ENCODE results near the gene SLAMF6.

Gene SLAMF6

GRCh38 chr1:160553778-160554177 lies 30.7 kb upstream of the SLAMF6 start:
- no peak overlapping the region for H2BK5ac ChIP-seq (ENCODE audit: low read length)
- no peak for DNase-seq (ENCODE audit: low spot score)
- no peak overlapping the region for H4K91ac ChIP-seq (ENCODE audit: low read depth, low read length, poor library complexity)
- H2BK12ac ChIP-seq (ENCODE audit: low read length), result no peak overlapping the region
- WGBS, 2 donors (ENCODE audit: extremely low coverage in 2 of 2, insufficient read length in 2 of 2, insufficient replicate concordance in 1 of 2), result no CpG with 5 or more reads among the region's 4 CpGs
- no peak overlapping the region for H4K8ac ChIP-seq (ENCODE audit: low read depth, low read length)
- no peak overlapping the region for H2BK15ac ChIP-seq (ENCODE audit: low read length)
- H3K4me3 ChIP-seq (ENCODE audit: low read length in 2 of 2), result no peak overlapping the region
- H2AK5ac ChIP-seq (ENCODE audit: low read depth, low read length), result no peak overlapping the region
- H3K4ac ChIP-seq (ENCODE audit: low read length), result no peak overlapping the region
- no peak overlapping the region for H3K23ac ChIP-seq (ENCODE audit: low read depth, low read length, poor library complexity)
- H3K9me3 ChIP-seq (replicated peaks in 1 of 2; ENCODE audit: control insufficient read depth in 2 of 2, insufficient read depth in 1 of 2, low read depth in 1 of 2, low read length in 2 of 2), result no peaks in the 10 kb centered on the region
- no peak overlapping the region for H3K9ac ChIP-seq (ENCODE audit: low read depth, low read length, poor library complexity)
- no peak overlapping the region for H2AFZ ChIP-seq (ENCODE audit: low read length)
- H3K4me2 ChIP-seq (ENCODE audit: insufficient read depth, low read length, poor library complexity, severe bottlenecking), result no peak overlapping the region
- no peaks in the 10 kb centered on the region for H3K4me1 ChIP-seq (ENCODE audit: control insufficient read depth in 2 of 2, insufficient read depth in 1 of 2, low read depth in 1 of 2, low read length in 2 of 2)
- no peak overlapping the region for H3K14ac ChIP-seq (ENCODE audit: low read length)
- H3K27me3 ChIP-seq (ENCODE audit: control insufficient read depth in 3 of 3, insufficient read depth in 3 of 3, low read depth in 1 of 3, low read length in 3 of 3), result no peaks in the 10 kb centered on the region
- H3K36me3 ChIP-seq (replicated peaks in 1 of 2; ENCODE audit: control insufficient read depth in 2 of 2, insufficient read depth in 2 of 2, low read length in 2 of 2), result no peaks in the 10 kb centered on the region
- no peak overlapping the region for H3K27ac ChIP-seq (replicated peaks; ENCODE audit: low read length)
- no peak overlapping the region for H2BK120ac ChIP-seq (ENCODE audit: low read depth, low read length)
- no peaks in the 10 kb centered on the region for H3K79me1 ChIP-seq (ENCODE audit: low read depth, low read length)
- H3K18ac ChIP-seq (ENCODE audit: low read length), result no peak overlapping the region

DNA sequence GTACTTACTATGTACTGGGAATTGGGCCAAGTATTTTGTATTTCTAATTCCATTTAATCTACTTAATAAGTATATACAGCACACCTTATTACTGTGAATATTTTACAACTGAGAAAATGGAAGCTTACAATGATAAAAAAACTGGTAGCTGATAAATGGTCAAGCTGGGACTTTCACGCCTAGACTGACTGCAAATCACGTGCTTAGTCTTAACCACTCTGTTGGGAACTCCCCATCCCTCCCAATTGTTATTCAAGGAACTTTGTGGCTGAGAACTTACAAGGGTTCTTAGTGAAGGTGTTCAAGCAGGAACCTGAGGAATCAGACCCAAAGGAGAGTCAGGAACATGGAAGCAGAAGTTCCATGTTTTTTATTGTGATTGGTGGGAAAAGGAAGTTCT lies 29.4 kb upstream of the SLAMF6 start:
- no peak overlapping the region for H4K8ac ChIP-seq (ENCODE audit: low read depth, low read length)
- WGBS, 2 donors (ENCODE audit: extremely low coverage in 2 of 2, insufficient read length in 2 of 2, insufficient replicate concordance in 1 of 2), result no CpG with 5 or more reads among the region's 2 CpGs
- H2AK5ac ChIP-seq (ENCODE audit: low read depth, low read length), result no peak overlapping the region
- no peak overlapping the region for H3K18ac ChIP-seq (ENCODE audit: low read length)
- no peak overlapping the region for H3K14ac ChIP-seq (ENCODE audit: low read length)
- no peak overlapping the region for H2BK15ac ChIP-seq (ENCODE audit: low read length)
- H2AFZ ChIP-seq (ENCODE audit: low read length), result no peak overlapping the region
- H3K23ac ChIP-seq (ENCODE audit: low read depth, low read length, poor library complexity), result no peak overlapping the region
- H3K4ac ChIP-seq (ENCODE audit: low read length), result no peak overlapping the region
- H3K9ac ChIP-seq (ENCODE audit: low read depth, low read length, poor library complexity), result no peak overlapping the region
- no peak overlapping the region for H2BK120ac ChIP-seq (ENCODE audit: low read depth, low read length)
- no peak overlapping the region for H2BK5ac ChIP-seq (ENCODE audit: low read length)
- H3K4me1 ChIP-seq (ENCODE audit: control insufficient read depth in 2 of 2, insufficient read depth in 1 of 2, low read depth in 1 of 2, low read length in 2 of 2), result no peaks in the 10 kb centered on the region
- no peak overlapping the region for H3K27ac ChIP-seq (replicated peaks; ENCODE audit: low read length)
- no peak overlapping the region for H3K4me3 ChIP-seq (ENCODE audit: low read length in 2 of 2)
- H3K79me1 ChIP-seq (ENCODE audit: low read depth, low read length), result no peaks in the 10 kb centered on the region
- H2BK12ac ChIP-seq (ENCODE audit: low read length), result no peak overlapping the region
- no peak overlapping the region for H4K91ac ChIP-seq (ENCODE audit: low read depth, low read length, poor library complexity)
- DNase-seq (ENCODE audit: low spot score), result no peak
- no peaks in the 10 kb centered on the region for H3K27me3 ChIP-seq (ENCODE audit: control insufficient read depth in 3 of 3, insufficient read depth in 3 of 3, low read depth in 1 of 3, low read length in 3 of 3)
- no peak overlapping the region for H3K4me2 ChIP-seq (ENCODE audit: insufficient read depth, low read length, poor library complexity, severe bottlenecking)
- H3K36me3 ChIP-seq (replicated peaks in 1 of 2; ENCODE audit: control insufficient read depth in 2 of 2, insufficient read depth in 2 of 2, low read length in 2 of 2), result no peaks in the 10 kb centered on the region
- H3K9me3 ChIP-seq (replicated peaks in 1 of 2; ENCODE audit: control insufficient read depth in 2 of 2, insufficient read depth in 1 of 2, low read depth in 1 of 2, low read length in 2 of 2), result no peaks in the 10 kb centered on the region

DNA sequence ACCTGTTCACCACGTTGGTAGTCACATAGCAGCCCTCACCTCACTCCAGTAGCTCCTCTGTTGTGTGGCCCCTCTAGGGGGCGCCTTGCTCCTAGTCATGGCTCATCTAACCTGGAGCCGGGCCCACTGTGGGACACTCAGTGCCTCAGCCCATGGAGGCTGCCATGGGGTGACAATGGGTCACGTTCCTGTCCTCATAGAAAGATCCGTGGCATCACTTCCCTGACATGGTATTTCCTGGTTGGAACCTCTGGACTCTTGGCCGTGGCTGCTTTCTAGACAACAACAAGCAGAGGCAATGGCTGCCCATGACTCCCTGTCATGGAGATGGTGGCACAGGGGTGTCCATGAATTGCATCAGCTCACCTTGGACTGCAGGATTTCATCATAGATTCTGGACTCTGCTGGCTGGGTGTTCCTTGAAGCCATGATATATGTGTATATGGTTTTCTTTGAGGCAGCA lies 27.5 kb upstream of the SLAMF6 start:
- no peaks in the 10 kb centered on the region for H3K9me3 ChIP-seq (replicated peaks in 1 of 2; ENCODE audit: control insufficient read depth in 2 of 2, insufficient read depth in 1 of 2, low read depth in 1 of 2, low read length in 2 of 2)
- no peaks in the 10 kb centered on the region for H3K27me3 ChIP-seq (ENCODE audit: control insufficient read depth in 3 of 3, insufficient read depth in 3 of 3, low read depth in 1 of 3, low read length in 3 of 3)
- no peaks in the 10 kb centered on the region for H3K36me3 ChIP-seq (replicated peaks in 1 of 2; ENCODE audit: control insufficient read depth in 2 of 2, insufficient read depth in 2 of 2, low read length in 2 of 2)
- no peak overlapping the region for H3K27ac ChIP-seq (replicated peaks; ENCODE audit: low read length)
- no peak overlapping the region for H3K4me3 ChIP-seq (ENCODE audit: low read length in 2 of 2)
- no peak overlapping the region for H2BK12ac ChIP-seq (ENCODE audit: low read length)
- no peak overlapping the region for H2BK120ac ChIP-seq (ENCODE audit: low read depth, low read length)
- no peak overlapping the region for H2AK5ac ChIP-seq (ENCODE audit: low read depth, low read length)
- no peaks in the 10 kb centered on the region for H3K4me1 ChIP-seq (ENCODE audit: control insufficient read depth in 2 of 2, insufficient read depth in 1 of 2, low read depth in 1 of 2, low read length in 2 of 2)
- peak overlapping the region; percentile 15 for H2BK5ac ChIP-seq (ENCODE audit: low read length)
- no peak overlapping the region for H4K8ac ChIP-seq (ENCODE audit: low read depth, low read length)
- H3K18ac ChIP-seq (ENCODE audit: low read length), result no peak overlapping the region
- H3K14ac ChIP-seq (ENCODE audit: low read length), result no peak overlapping the region
- WGBS, 2 donors (ENCODE audit: extremely low coverage in 2 of 2, insufficient read length in 2 of 2, insufficient replicate concordance in 1 of 2), result no CpG with 5 or more reads among the region's 6 CpGs
- H3K9ac ChIP-seq (ENCODE audit: low read depth, low read length, poor library complexity), result no peak overlapping the region
- H2AFZ ChIP-seq (ENCODE audit: low read length), result no peak overlapping the region
- no peak for DNase-seq (ENCODE audit: low spot score)
- no peaks in the 10 kb centered on the region for H3K79me1 ChIP-seq (ENCODE audit: low read depth, low read length)
- no peak overlapping the region for H4K91ac ChIP-seq (ENCODE audit: low read depth, low read length, poor library complexity)
- no peak overlapping the region for H2BK15ac ChIP-seq (ENCODE audit: low read length)
- H3K4ac ChIP-seq (ENCODE audit: low read length), result no peak overlapping the region
- H3K4me2 ChIP-seq (ENCODE audit: insufficient read depth, low read length, poor library complexity, severe bottlenecking), result no peak overlapping the region
- H3K23ac ChIP-seq (ENCODE audit: low read depth, low read length, poor library complexity), result peak overlapping the region; percentile 32

- H2BK15ac ChIP-seq (ENCODE audit: low read length), result no peak overlapping the region
- H3K36me3 ChIP-seq (replicated peaks in 1 of 2; ENCODE audit: control insufficient read depth in 2 of 2, insufficient read depth in 2 of 2, low read length in 2 of 2), result no peaks in the 10 kb centered on the region
- H3K18ac ChIP-seq (ENCODE audit: low read length), result no peak overlapping the region
- no peak overlapping the region for H3K9ac ChIP-seq (ENCODE audit: low read depth, low read length, poor library complexity)
- no peaks in the 10 kb centered on the region for H3K9me3 ChIP-seq (replicated peaks in 1 of 2; ENCODE audit: control insufficient read depth in 2 of 2, insufficient read depth in 1 of 2, low read depth in 1 of 2, low read length in 2 of 2)
- no peak overlapping the region for H3K4ac ChIP-seq (ENCODE audit: low read length)
- DNase-seq (ENCODE audit: low spot score), result no peak
- no peak overlapping the region for H3K4me2 ChIP-seq (ENCODE audit: insufficient read depth, low read length, poor library complexity, severe bottlenecking)
- H3K23ac ChIP-seq (ENCODE audit: low read depth, low read length, poor library complexity), result no peak overlapping the region
- H3K27me3 ChIP-seq (ENCODE audit: control insufficient read depth in 3 of 3, insufficient read depth in 3 of 3, low read depth in 1 of 3, low read length in 3 of 3), result no peaks in the 10 kb centered on the region
- H2BK5ac ChIP-seq (ENCODE audit: low read length), result no peak overlapping the region
- no peaks in the 10 kb centered on the region for H3K4me1 ChIP-seq (ENCODE audit: control insufficient read depth in 2 of 2, insufficient read depth in 1 of 2, low read depth in 1 of 2, low read length in 2 of 2)
- no peak overlapping the region for H2BK12ac ChIP-seq (ENCODE audit: low read length)
- no peak overlapping the region for H2AFZ ChIP-seq (ENCODE audit: low read length)
- H3K79me1 ChIP-seq (ENCODE audit: low read depth, low read length), result no peaks in the 10 kb centered on the region
- H4K91ac ChIP-seq (ENCODE audit: low read depth, low read length, poor library complexity), result no peak overlapping the region
- H3K14ac ChIP-seq (ENCODE audit: low read length), result no peak overlapping the region
- no peak overlapping the region for H4K8ac ChIP-seq (ENCODE audit: low read depth, low read length)
- H3K4me3 ChIP-seq (ENCODE audit: low read length in 2 of 2), result no peak overlapping the region
- no CpG with 5 or more reads among the region's 3 CpGs for WGBS, 2 donors (ENCODE audit: extremely low coverage in 2 of 2, insufficient read length in 2 of 2, insufficient replicate concordance in 1 of 2)
- H2BK120ac ChIP-seq (ENCODE audit: low read depth, low read length), result no peak overlapping the region
- H2AK5ac ChIP-seq (ENCODE audit: low read depth, low read length), result no peak overlapping the region
- no peak overlapping the region for H3K27ac ChIP-seq (replicated peaks; ENCODE audit: low read length)
These were observed 26.6 kb upstream of the SLAMF6 start for GRCh38 chr1:160549665-160550006.

All from neuronal stem cell (in vitro differentiated cells).